ENCODE measurements around the gene INTU. TPM values are rescaled to one million over a fixed set of nuclear protein-coding genes. Genes with fewer than 3 reads are reported as not detected.

Gene INTU
- total and polyA plus RNA-seq, 9 of the 15 experiments (the other 6 are each of a cell fraction or from before 2014, with no cell fraction given): 1.5 to 8.9 (median 3.9) TPM

- TF ChIP-seq MGA (IDR thresholded peaks at IDR 0.05) (no peak), TSHZ1 (CRISPR knock-in tag; IDR thresholded peaks at IDR 0.05) (peak; percentile 89), ZNF695 (CRISPR knock-in tag; IDR thresholded peaks at IDR 0.05) (no peak), ZNF644 (tag; IDR thresholded peaks at IDR 0.05; ENCODE audit: low read depth) (peak; percentile 87), MTA1 (IDR thresholded peaks at IDR 0.05; ENCODE audit: borderline replicate concordance) (no peak), DACH1 (IDR thresholded peaks at IDR 0.05; ENCODE audit: partially characterized antibody) (no peak), E2F1 (CRISPR knock-in tag; IDR thresholded peaks at IDR 0.05) (no peak), ZKSCAN1 (IDR thresholded peaks at IDR 0.05; ENCODE audit: low read depth, low read length) (no peak), SMAD3 (CRISPR knock-in tag; conservative IDR thresholded peaks at IDR 0.05) (peak; percentile 96), ZBTB26 (CRISPR knock-in tag; IDR thresholded peaks at IDR 0.05) (no peak), CHD2 (IDR thresholded peaks at IDR 0.05; ENCODE audit: low read depth, low read length) (no peak), TEAD2 (tag; IDR thresholded peaks at IDR 0.05) (peak; percentile 81)
Observed at GRCh38 chr4:127630152-127630551, 2.6 kb upstream of the INTU start (continued).
